Stimulated activated CD4-positive, alpha-beta T cell treated with anti-CD3 and anti-CD28 coated beads, Interleukin-1b, Interleukin-23, amount 100 ng/mL, for 24 hours (primary cell): ENCODE results near the gene CFD.
A peak's percentile ranks its signal among the peaks of the same experiment; 100 is the strongest.
"Not testable (repeated sequence)": the region's sequence is repeated elsewhere in the genome, so short reads cannot be mapped to it uniquely, and the experiment has no call there.

Source experiments
- DNase-seq, 4 experiments: peaks; one replicate each; pipeline ENCODE4 v3.0.0-alpha.2; 2020; ENCODE audit warnings: low read depth in 4 of 4, low spot score in 1 of 4

The CFD gene

GRCh38 chr19:852136-853013, 7.1 kb upstream of the CFD start, which contains the start of gene ELANE:
ELANE (plus strand) TSS chr19:852303; CDS start chr19:852329, 26 bp downstream.
- DNase-seq = no peak

GRCh38 chr19:853014-853585, 6.4 kb upstream of the CFD start:
- DNase-seq = no peak

GRCh38 chr19:853614-854220, 5.7 kb upstream of the CFD start:
- not testable (repeated sequence) for DNase-seq

GRCh38 chr19:854549-854948, 4.9 kb upstream of the CFD start:
- DNase-seq = no peak

GRCh38 chr19:855142-855541, 4.3 kb upstream of the CFD start:
- DNase-seq = no peak

- DNase-seq = no peak
Measured at GRCh38 chr19:855566-856120, 3.8 kb upstream of the CFD start.

GRCh38 chr19:858284-858683, 1.2 kb upstream of the CFD start:
- no peak for DNase-seq

GRCh38 chr19:861141-861755, 1.8 kb downstream of the CFD start:
- no peak for DNase-seq

GRCh38 chr19:861756-862580, 2.5 kb downstream of the CFD start:
- peak; percentile 41 to 56 (median 47) for DNase-seq

GRCh38 chr19:862581-863314, 3.3 kb downstream of the CFD start:
- peak; percentile 40 to 69 (median 60) for DNase-seq

GRCh38 chr19:863315-863620, 3.8 kb downstream of the CFD start:
- DNase-seq = no peak

GRCh38 chr19:866769-867300, 7.4 kb downstream of the CFD start:
- DNase-seq = no peak

GRCh38 chr19:867301-867793, 7.9 kb downstream of the CFD start:
- DNase-seq = no peak

GRCh38 chr19:867855-868457, 8.5 kb downstream of the CFD start:
- DNase-seq = no peak

- no peak for DNase-seq
Measured at GRCh38 chr19:868458-869244, 9.2 kb downstream of the CFD start.

- DNase-seq = no peak
Measured at GRCh38 chr19:869245-870177, 10.0 kb downstream of the CFD start.

GRCh38 chr19:870314-870713, 10.8 kb downstream of the CFD start:
- DNase-seq = no peak
